Measurements from ENCODE around the gene USP9X.
"Not testable (repeated sequence)": the region's sequence is repeated elsewhere in the genome, so short reads cannot be mapped to it uniquely, and the experiment has no call there.

USP9X gene

DNA sequence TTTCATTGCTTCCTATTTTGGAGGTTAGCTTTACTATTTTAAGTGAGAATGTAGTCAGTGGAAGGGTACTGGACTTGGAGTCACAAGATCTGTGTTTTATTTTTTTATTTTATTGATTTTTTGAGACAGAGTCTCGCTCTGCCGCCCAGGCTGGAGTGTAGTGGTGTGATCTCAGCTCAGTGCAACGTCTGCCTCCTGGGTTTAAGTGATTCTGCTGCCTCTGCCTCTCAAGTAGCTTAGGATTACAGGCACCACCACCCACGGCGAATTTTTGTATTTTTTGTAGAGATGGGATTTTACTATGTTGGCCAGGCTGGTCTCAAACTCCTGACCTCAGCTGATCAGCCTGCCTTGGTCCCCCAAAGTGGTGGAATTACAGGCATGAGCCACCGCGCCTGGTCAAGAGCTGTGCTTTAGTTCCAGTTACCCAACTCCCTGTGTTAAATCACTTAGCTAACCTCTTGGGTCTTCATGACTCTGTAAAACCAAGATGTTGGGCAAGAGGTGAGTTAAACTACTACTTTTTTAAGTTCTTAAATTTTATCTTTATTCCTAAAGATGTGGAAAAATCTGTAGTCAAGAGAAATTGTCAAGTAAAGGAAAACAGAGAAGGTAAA, 11.2 kb downstream of the USP9X start:
- no peak for TF ChIP-seq ZNF274 (IDR thresholded peaks at IDR 0.05; ENCODE audit: low read depth, low read length)
- no peak overlapping the region for H3K4me3 ChIP-seq (ENCODE audit: low read length)

- no peak for TF ChIP-seq ZNF274 (IDR thresholded peaks at IDR 0.05; ENCODE audit: low read depth, low read length)
- no peak overlapping the region for H3K4me3 ChIP-seq (ENCODE audit: low read length)
Measured at GRCh38 chrX:41097326-41097725, 12.1 kb downstream of the USP9X start.

DNA sequence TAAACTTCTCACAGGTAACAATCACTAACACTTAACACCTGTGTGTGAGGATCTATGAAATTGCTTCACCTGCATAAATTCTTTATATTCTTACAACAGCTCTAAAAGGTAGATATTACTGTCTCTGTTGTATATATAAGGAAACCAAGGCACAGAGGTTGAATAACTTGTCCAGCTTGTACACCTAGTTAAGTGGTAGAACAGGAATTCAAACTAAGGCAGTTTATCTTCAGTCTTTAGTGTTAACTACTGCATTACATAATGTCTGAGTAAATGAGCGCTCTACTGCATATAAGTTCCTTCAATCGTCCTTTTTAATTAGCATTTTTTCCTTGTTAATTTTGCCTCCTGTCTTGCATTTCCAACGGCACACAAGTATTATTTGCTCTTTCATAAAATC, 15.0 kb downstream of the USP9X start:
- no peak overlapping the region for H3K4me3 ChIP-seq (ENCODE audit: low read length)
- no peak for TF ChIP-seq ZNF274 (IDR thresholded peaks at IDR 0.05; ENCODE audit: low read depth, low read length)

DNA sequence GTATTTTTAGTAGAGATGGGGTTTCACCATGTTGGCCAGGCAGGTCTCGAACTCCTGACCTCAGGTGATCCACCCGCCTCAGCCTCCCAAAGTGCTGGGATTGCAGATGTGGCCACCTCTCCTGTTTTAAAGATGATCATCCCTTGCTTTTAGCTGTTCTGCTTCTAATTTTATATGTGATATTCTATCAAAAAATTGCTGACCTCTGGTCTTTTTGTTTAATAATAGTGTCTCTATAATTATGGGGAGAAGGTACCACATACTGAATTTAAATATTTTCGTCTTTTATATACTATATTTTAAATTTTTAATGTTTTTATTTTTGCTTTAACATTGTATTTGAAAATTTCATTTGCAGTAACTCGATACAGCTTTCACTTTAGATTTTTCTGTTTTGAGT, 15.6 kb downstream of the USP9X start:
- TF ChIP-seq ZNF274 (IDR thresholded peaks at IDR 0.05; ENCODE audit: low read depth, low read length): no peak
- no peak overlapping the region for H3K4me3 ChIP-seq (ENCODE audit: low read length)

DNA sequence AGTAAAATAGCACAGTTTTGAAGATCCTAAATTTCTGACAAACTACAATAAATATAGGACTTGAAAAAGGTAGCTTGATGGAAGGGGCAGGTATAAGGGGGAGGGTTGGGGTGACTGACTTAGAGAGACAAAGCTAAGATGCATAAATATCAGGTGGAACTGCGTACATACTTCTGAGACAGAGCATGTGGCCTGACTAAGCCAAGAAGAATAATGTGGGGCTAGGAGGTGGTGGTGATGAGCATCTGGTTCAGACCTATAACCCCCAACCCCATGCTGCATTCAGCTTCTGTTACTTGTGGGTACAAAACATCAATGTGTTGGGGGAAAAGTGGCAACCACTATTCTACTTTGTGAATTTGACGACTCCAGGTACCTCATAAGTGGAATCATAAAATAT, 19.8 kb downstream of the USP9X start:
- H3K4me3 ChIP-seq (ENCODE audit: low read length): no peak overlapping the region
- no peak for TF ChIP-seq ZNF274 (IDR thresholded peaks at IDR 0.05; ENCODE audit: low read depth, low read length)

- H3K4me3 ChIP-seq (ENCODE audit: low read length): not testable (repeated sequence)
Measured at GRCh38 chrX:41106257-41106656, 21.0 kb downstream of the USP9X start.

DNA sequence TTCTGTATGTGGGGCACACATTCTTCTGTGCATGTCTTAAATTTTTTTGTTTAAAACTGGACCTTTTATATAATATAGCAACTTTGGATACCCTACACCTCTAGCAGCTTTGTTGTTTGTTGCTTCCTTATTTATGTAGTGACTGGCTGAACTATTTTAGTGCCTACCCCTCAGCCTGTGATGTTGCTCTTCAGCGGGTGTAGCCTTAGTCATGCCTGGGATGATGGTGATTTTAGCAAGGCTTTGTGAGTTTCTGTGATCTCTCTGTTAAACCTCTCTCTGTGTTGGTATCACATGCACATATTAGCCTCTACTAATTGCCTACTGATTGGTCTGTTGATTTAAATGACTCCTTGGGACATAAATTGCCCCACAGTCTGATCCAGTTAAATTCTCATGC, 22.8 kb downstream of the USP9X start:
- no peak overlapping the region for H3K4me3 ChIP-seq (ENCODE audit: low read length)
- no peak for TF ChIP-seq ZNF274 (IDR thresholded peaks at IDR 0.05; ENCODE audit: low read depth, low read length)

GRCh38 chrX:41108463-41109205, 23.4 kb downstream of the USP9X start:
- no peak for TF ChIP-seq ZNF274 (IDR thresholded peaks at IDR 0.05; ENCODE audit: low read depth, low read length)
- H3K4me3 ChIP-seq (ENCODE audit: low read length): no peak overlapping the region

GRCh38 chrX:41110801-41111625, 25.8 kb downstream of the USP9X start:
- no peak for TF ChIP-seq ZNF274 (IDR thresholded peaks at IDR 0.05; ENCODE audit: low read depth, low read length)
- H3K4me3 ChIP-seq (ENCODE audit: low read length): no peak overlapping the region

- not testable (repeated sequence) for H3K4me3 ChIP-seq (ENCODE audit: low read length)
Measured at GRCh38 chrX:41115104-41115425, 29.8 kb downstream of the USP9X start.

GRCh38 chrX:41116948-41117347, 31.7 kb downstream of the USP9X start:
- H3K4me3 ChIP-seq (ENCODE audit: low read length): no peak overlapping the region
- no peak for TF ChIP-seq ZNF274 (IDR thresholded peaks at IDR 0.05; ENCODE audit: low read depth, low read length)

DNA sequence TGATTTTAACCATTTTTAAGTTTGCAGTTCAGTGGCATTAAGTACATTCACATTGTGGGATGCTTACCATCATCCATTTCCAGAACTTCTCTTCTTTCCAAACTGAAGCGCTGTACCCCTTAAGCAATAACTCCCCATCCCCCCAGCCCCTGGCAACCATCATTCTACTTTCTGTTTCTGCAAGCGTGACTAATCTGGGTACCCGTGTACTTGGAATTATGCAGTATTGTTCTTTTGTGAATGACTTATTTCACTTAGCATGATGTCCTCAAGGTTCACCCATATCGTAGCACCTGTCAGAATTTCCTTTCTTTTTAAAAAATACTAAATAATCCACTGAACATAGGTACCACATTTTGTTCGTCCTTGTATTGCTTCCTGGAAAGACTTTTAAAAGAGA, 32.9 kb downstream of the USP9X start:
- TF ChIP-seq ZNF274 (IDR thresholded peaks at IDR 0.05; ENCODE audit: low read depth, low read length): no peak
- no peak overlapping the region; the same call in 1 of the 2 replicates for H3K4me3 ChIP-seq (ENCODE audit: low read length)

GRCh38 chrX:41119803-41120202, 34.6 kb downstream of the USP9X start:
- no peak for TF ChIP-seq ZNF274 (IDR thresholded peaks at IDR 0.05; ENCODE audit: low read depth, low read length)
- peak overlapping the region; percentile 35; the same call in 1 of the 2 replicates for H3K4me3 ChIP-seq (ENCODE audit: low read length)

DNA sequence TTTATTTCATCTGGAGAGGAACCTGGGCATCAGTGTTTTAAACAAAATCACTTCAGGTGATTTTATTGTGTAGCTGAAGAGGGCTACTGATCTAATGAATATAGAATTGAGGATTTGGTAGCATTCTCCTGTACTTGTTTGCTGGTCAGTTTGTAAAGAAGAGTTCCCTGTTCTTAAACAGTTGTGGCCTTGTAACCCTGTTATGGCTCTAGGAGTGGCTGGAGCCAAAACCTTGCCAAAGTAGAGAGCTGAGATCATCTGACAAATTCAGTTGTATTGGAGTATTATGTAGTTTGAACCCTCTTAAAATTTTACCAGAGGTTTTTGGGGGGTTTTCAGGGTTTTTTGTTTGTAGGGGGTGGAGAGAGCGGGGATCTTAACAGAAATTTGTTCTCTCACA, 36.5 kb downstream of the USP9X start:
- no peak for TF ChIP-seq ZNF274 (IDR thresholded peaks at IDR 0.05; ENCODE audit: low read depth, low read length)
- H3K4me3 ChIP-seq (ENCODE audit: low read length): no peak overlapping the region

DNA sequence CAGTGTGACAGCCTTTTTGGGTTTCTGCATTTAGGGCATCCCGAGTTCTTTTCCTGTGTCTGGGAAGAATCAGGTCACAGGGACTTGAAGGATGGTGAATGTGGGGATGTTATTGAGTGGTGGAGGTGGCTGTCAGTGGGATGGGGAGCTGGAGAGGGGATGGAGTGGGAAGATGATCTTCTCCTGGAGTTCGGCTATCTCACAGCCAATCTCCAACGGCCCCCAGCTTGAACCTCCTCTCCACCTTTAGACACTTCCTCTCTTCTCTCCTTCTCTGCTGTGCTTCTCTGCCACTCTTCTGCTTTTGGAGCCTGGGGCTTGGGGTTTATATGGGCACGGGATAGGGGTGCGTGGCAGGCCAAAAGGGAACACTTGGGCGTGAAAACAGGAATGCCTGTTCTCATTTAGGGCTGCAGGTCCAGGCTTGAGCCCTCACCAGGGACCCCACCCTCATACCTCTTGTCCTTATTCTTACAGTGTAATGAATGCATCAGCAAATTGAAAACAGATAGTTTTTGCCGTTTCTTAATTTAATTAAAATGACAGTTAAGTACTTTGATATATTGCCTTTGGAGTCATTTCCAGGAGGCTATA, 37.5 kb downstream of the USP9X start:
- no peak for TF ChIP-seq ZNF274 (IDR thresholded peaks at IDR 0.05; ENCODE audit: low read depth, low read length)
- H3K4me3 ChIP-seq (ENCODE audit: low read length): no peak overlapping the region
